HCT116 (cell line): ENCODE data around the gene MYH10. TPM values are rescaled to one million over a fixed set of nuclear protein-coding genes. Genes with fewer than 3 reads are reported as not detected.

Experiments
- ATAC-seq: fragments of 200-7000 bp; cut with Tn5 transposase; 2 replicates; pipeline ENCODE4 v1.9.1; 2020; ENCODE audit warnings: mild to moderate bottlenecking, moderate library complexity
- BruUV-seq: library from RNA; stranded (reverse); fragments of 400-500 nt; replicated peaks from 2 replicates; lab custom pipeline; 2021; lab: Mats Ljungman, UMichigan
- CTCF ChIA-PET: fragments of 300-600 bp; sonication (Branson Sonifier 250); formaldehyde crosslinking; loops from one replicate; lab custom pipeline; 2021; ENCODE audit warnings: antibody characterized with exemption; lab: Charles Lee
- POLR2A ChIA-PET: fragments of 300-600, 350-600 bp; sonication (Branson Sonifier 250); formaldehyde crosslinking; loops from one replicate; lab custom pipeline; 2021; ENCODE audit warnings: antibody characterized with exemption; lab: Charles Lee
- RAD21 ChIA-PET, 2 experiments: fragments of 300-600 bp; sonication (Branson Sonifier 250); formaldehyde crosslinking; loops; one replicate each; lab custom pipeline; 2023; ENCODE audit warnings: low total read pairs in 2 of 2; ENCODE audit not compliant: uncharacterized antibody in 2 of 2, unreplicated experiment in 2 of 2, low non-redundant PET in 1 of 2; lab: Charles Lee
- DNase-seq: peaks from one replicate; pipeline ENCODE4 v3.0.0-alpha.2; 2010; ENCODE audit warnings: low read depth, low spot score
- H2AFZ ChIP-seq: fragments of 200-600 bp; shearing (Covaris generic), sonication (generic); 2 replicates; pipeline ENCODE4 v1.6.1; 2017; ENCODE audit warnings: low read depth, mixed run types, mixed read lengths, antibody characterized with exemption, low read length; ENCODE audit not compliant: poor library complexity, severe bottlenecking
- H3K27ac ChIP-seq: 2 replicates; pipeline ENCODE4 v1.5.1; 2012; ENCODE audit warnings: low read depth, low read length
- H3K27me3 ChIP-seq: fragments of 200-600 bp; sonication (generic); 2 replicates; pipeline ENCODE4 v1.6.1; 2016; ENCODE audit warnings: mixed run types, low read length, mixed read lengths; ENCODE audit not compliant: insufficient read depth
- H3K36me3 ChIP-seq, 2 experiments: fragments of 200-500 bp in 1 of 2; fragments of 200-600 bp in 1 of 2; sonication (Bioruptor generic) in 1 of 2; sonication (generic) in 1 of 2; 2 replicates each; pipeline versions ENCODE4 v1.5.1 to v1.6.1; 2014 to 2016; ENCODE audit warnings: low read length in 2 of 2, inconsistent platforms in 1 of 2, mixed read lengths in 1 of 2, mixed run types in 1 of 2; ENCODE audit not compliant: insufficient read depth in 2 of 2, control insufficient read depth in 1 of 2
- H3K4me1 ChIP-seq, 2 experiments: fragments of 200-600 bp in 1 of 2; sonication (generic) in 1 of 2; 2 replicates each; pipeline versions ENCODE4 v1.5.1 to v1.6.1; 2012 to 2017; ENCODE audit warnings: low read length in 2 of 2, inconsistent platforms in 1 of 2, mild to moderate bottlenecking in 1 of 2, mixed read lengths in 1 of 2, mixed run types in 1 of 2, moderate library complexity in 1 of 2; ENCODE audit not compliant: insufficient read depth in 2 of 2, control insufficient read depth in 1 of 2
- H3K4me2 ChIP-seq: fragments of 200-600 bp; sonication (generic); 2 replicates; pipeline ENCODE4 v1.6.1; 2017; ENCODE audit warnings: mixed run types, low read length, mixed read lengths
- H3K4me3 ChIP-seq, 2 experiments: fragments of 200-600 bp in 1 of 2; sonication (generic) in 1 of 2; replicated peaks in 1 of 2; 2 replicates each; pipeline ENCODE4 v1.5.1; 2011 to 2016; ENCODE audit warnings: low read length in 2 of 2, control low read depth in 1 of 2, low read depth in 1 of 2, mild to moderate bottlenecking in 1 of 2, mixed read lengths in 1 of 2, mixed run types in 1 of 2
- H3K79me2 ChIP-seq: fragments of 200-600 bp; sonication (generic); 2 replicates; pipeline ENCODE4 v1.6.1; 2017; ENCODE audit warnings: mild to moderate bottlenecking, mixed run types, low read length, moderate library complexity, mixed read lengths; ENCODE audit not compliant: insufficient read depth
- H3K9ac ChIP-seq: fragments of 200-600 bp; sonication (generic); 2 replicates; pipeline ENCODE4 v1.6.1; 2016; ENCODE audit warnings: low read length, mixed read lengths
- H3K9me2 ChIP-seq: fragments of 200-600 bp; sonication (generic), shearing (Covaris generic); 2 replicates; pipeline ENCODE4 v1.6.1; 2017; ENCODE audit warnings: mixed run types, mild to moderate bottlenecking, moderate library complexity; ENCODE audit not compliant: insufficient read depth
- H3K9me3 ChIP-seq, 2 experiments: fragments of 200-500 bp in 1 of 2; fragments of 200-600 bp in 1 of 2; sonication (Bioruptor generic) in 1 of 2; sonication (generic) in 1 of 2; 2 replicates each; pipeline ENCODE4 v1.6.1; 2014 to 2017; ENCODE audit warnings: low read length in 2 of 2, mixed read lengths in 2 of 2, inconsistent platforms in 1 of 2, low read depth in 1 of 2, mild to moderate bottlenecking in 1 of 2, mixed run types in 1 of 2, moderate library complexity in 1 of 2; ENCODE audit not compliant: control insufficient read depth in 1 of 2, insufficient read depth in 1 of 2
- H4K20me1 ChIP-seq: fragments of 200-600 bp; sonication (generic), shearing (Covaris generic); 2 replicates; pipeline ENCODE4 v1.6.1; 2017; ENCODE audit warnings: mixed run types, mild to moderate bottlenecking, moderate library complexity; ENCODE audit not compliant: insufficient read depth
- EGR1 ChIP-seq: IDR thresholded peaks from 2 replicates; pipeline ENCODE4 v1.6.1; 2012; ENCODE audit warnings: low read depth
- ELF1 ChIP-seq: IDR thresholded peaks from 2 replicates; pipeline ENCODE4 v1.6.1; 2012; ENCODE audit warnings: low read depth, borderline replicate concordance
- EZH2 ChIP-seq: fragments of 200-600 bp; sonication (generic); IDR thresholded peaks from 2 replicates; pipeline ENCODE4 v1.6.1; 2017; ENCODE audit warnings: antibody characterized with exemption, mixed run types
- JUND ChIP-seq: IDR thresholded peaks from 2 replicates; pipeline ENCODE4 v1.6.1; 2012
- POLR2A ChIP-seq: IDR thresholded peaks from 2 replicates; pipeline ENCODE4 v1.7.0; 2011; ENCODE audit warnings: borderline replicate concordance; ENCODE audit not compliant: insufficient read depth, insufficient read length; ENCODE audit errors: extremely low read depth
- POLR2AphosphoS5 ChIP-seq: IDR thresholded peaks from 2 replicates; pipeline ENCODE4 v1.6.1; 2011; ENCODE audit warnings: mild to moderate bottlenecking, low read depth, low read length, moderate library complexity
- RAD21 ChIP-seq: IDR thresholded peaks from 2 replicates; pipeline ENCODE4 v1.6.1; 2012; ENCODE audit warnings: low read depth, mild to moderate bottlenecking
- SIN3A ChIP-seq: IDR thresholded peaks from 2 replicates; pipeline ENCODE4 v1.6.1; 2012; ENCODE audit warnings: low read depth
- SRF ChIP-seq: IDR thresholded peaks from 2 replicates; pipeline ENCODE4 v1.6.1; 2012; ENCODE audit warnings: low read depth
- TCF7L2 ChIP-seq: IDR thresholded peaks from 2 replicates; pipeline ENCODE4 v1.7.0; 2011; ENCODE audit warnings: borderline replicate concordance, inconsistent platforms; ENCODE audit not compliant: insufficient read depth, insufficient read length; ENCODE audit errors: extremely low read depth
- YY1 ChIP-seq: IDR thresholded peaks from 2 replicates; pipeline ENCODE4 v1.6.1; 2011; ENCODE audit warnings: low read length, low read depth, moderate library complexity, mild to moderate bottlenecking; ENCODE audit not compliant: insufficient replicate concordance; ENCODE audit errors: extremely low read depth
- ZFX ChIP-seq: fragments of 450-650 bp; IDR thresholded peaks from 2 replicates; pipeline ENCODE4 v1.6.1; 2017
- ZNF274 ChIP-seq: fragments of 200-500 bp; sonication (Bioruptor generic); IDR thresholded peaks from 2 replicates; pipeline ENCODE4 v1.6.1; 2014; ENCODE audit warnings: mild to moderate bottlenecking, low read depth, low read length, inconsistent platforms
- intact Hi-C: fragments of 100-400 bp; cut with micrococcal nuclease; formaldehyde crosslinking; loops from 2 replicates; pipeline ENCODE4 v1.10.0; 2022
- total RNA-seq: library from RNA; stranded (reverse); gene quantifications from one replicate; pipeline ENCODE4 v1.2.1, GENCODE V29; 2021; ENCODE audit not compliant: unreplicated experiment
- TF ChIP-seq, protein P1 (sequence below): IDR thresholded peaks from 2 replicates; pipeline ENCODE4 v1.6.1; 2012
- TF ChIP-seq, protein P2 (sequence below): IDR thresholded peaks from 2 replicates; pipeline ENCODE4 v1.6.1; 2012
- TF ChIP-seq, protein P3 (sequence below): IDR thresholded peaks from 2 replicates; pipeline ENCODE4 v1.6.1; 2012; ENCODE audit warnings: low read depth

Gene MYH10
- total RNA-seq, 1 experiment from 2014 or later, result 39.2 TPM

DNA sequence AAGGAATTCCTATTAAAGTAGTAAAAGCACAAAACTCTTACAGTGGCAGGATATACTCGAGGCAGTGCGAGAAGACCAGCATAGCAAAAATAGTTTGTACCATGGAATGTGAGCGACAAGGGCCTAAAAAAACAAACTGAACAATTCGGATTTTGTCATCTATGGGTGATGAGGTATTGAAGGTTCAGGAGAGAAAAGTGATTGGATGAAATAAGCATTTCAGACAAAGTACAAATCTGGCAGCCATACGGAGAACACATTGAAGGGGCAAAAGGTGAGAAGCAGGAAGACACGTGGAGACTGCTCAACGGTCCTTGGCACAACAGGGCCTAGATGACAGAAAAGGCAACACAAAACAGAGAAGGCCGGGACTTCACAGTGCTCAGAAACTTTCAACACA lies 22.5 kb downstream of the MYH10 start:
- Histone ChIP-seq H2AFZ (no peak overlapping the region), H3K9me3 (no peaks in the 10 kb centered on the region), H3K9ac (no peak overlapping the region), H3K9me2 (no peaks in the 10 kb centered on the region), H3K79me2 (peaks cover 20% of the 10 kb centered on the region), H3K36me3 (no peaks in the 10 kb centered on the region), H3K4me2 (no peak overlapping the region), H3K4me1 (no peaks in the 10 kb centered on the region), H3K27ac (no peak overlapping the region), H3K4me3 (no peak overlapping the region), H3K27me3 (no peaks in the 10 kb centered on the region), H4K20me1 (no peaks in the 10 kb centered on the region)
- CTCF ChIA-PET, result no interaction called here
- no peak for ATAC-seq
- intact Hi-C loops, result no loop called here
- POLR2A ChIA-PET, result no interaction called here
- BruUV-seq, result no TSS peak
- RAD21 ChIA-PET, result no interaction called here
- DNase-seq, result no peak
- TF ChIP-seq EGR1 (no peak), YY1 (no peak), TCF7L2 (no peak), SRF (no peak), ZNF274 (no peak), RAD21 (no peak), POLR2A (no peak), POLR2AphosphoS5 (no peak), SIN3A (no peak), ZFX (no peak), JUND (no peak), EZH2 (no peak), ELF1 (no peak)
- TF ChIP-seq, protein P1, sequence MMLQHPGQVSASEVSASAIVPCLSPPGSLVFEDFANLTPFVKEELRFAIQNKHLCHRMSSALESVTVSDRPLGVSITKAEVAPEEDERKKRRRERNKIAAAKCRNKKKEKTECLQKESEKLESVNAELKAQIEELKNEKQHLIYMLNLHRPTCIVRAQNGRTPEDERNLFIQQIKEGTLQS, result no peak
- TF ChIP-seq, protein P2, sequence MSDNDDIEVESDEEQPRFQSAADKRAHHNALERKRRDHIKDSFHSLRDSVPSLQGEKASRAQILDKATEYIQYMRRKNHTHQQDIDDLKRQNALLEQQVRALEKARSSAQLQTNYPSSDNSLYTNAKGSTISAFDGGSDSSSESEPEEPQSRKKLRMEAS, result no peak
- TF ChIP-seq, protein P3, sequence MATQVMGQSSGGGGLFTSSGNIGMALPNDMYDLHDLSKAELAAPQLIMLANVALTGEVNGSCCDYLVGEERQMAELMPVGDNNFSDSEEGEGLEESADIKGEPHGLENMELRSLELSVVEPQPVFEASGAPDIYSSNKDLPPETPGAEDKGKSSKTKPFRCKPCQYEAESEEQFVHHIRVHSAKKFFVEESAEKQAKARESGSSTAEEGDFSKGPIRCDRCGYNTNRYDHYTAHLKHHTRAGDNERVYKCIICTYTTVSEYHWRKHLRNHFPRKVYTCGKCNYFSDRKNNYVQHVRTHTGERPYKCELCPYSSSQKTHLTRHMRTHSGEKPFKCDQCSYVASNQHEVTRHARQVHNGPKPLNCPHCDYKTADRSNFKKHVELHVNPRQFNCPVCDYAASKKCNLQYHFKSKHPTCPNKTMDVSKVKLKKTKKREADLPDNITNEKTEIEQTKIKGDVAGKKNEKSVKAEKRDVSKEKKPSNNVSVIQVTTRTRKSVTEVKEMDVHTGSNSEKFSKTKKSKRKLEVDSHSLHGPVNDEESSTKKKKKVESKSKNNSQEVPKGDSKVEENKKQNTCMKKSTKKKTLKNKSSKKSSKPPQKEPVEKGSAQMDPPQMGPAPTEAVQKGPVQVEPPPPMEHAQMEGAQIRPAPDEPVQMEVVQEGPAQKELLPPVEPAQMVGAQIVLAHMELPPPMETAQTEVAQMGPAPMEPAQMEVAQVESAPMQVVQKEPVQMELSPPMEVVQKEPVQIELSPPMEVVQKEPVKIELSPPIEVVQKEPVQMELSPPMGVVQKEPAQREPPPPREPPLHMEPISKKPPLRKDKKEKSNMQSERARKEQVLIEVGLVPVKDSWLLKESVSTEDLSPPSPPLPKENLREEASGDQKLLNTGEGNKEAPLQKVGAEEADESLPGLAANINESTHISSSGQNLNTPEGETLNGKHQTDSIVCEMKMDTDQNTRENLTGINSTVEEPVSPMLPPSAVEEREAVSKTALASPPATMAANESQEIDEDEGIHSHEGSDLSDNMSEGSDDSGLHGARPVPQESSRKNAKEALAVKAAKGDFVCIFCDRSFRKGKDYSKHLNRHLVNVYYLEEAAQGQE, result no peak
